Panc1 (cell line): ENCODE data around the gene SPATA17. TPM values are rescaled to one million over a fixed set of nuclear protein-coding genes. Genes with fewer than 3 reads are reported as not detected.

Source experiments
- ATAC-seq: fragments of 200-7000 bp; cut with Tn5 transposase; 2 replicates; pipeline ENCODE4 v1.9.1; 2020; ENCODE audit warnings: mild to moderate bottlenecking, moderate library complexity
- BruUV-seq: library from RNA; stranded (reverse); fragments of 400-500 nt; replicated peaks from 2 replicates; lab custom pipeline; 2021; lab: Mats Ljungman, UMichigan
- CTCF ChIA-PET: fragments of 300-600 bp; sonication (Branson Sonifier 250); formaldehyde crosslinking; loops from one replicate; lab custom pipeline; 2022; ENCODE audit warnings: antibody characterized with exemption; lab: Charles Lee
- POLR2A ChIA-PET: fragments of 300-600 bp; sonication (Branson Sonifier 250); formaldehyde crosslinking; loops from one replicate; lab custom pipeline; 2022; ENCODE audit warnings: antibody characterized with exemption; lab: Charles Lee
- DNase-seq: peaks from one replicate; pipeline ENCODE4 v3.0.0-alpha.2; 2010; ENCODE audit warnings: low read depth, low spot score
- H3K27ac ChIP-seq: 2 replicates; pipeline ENCODE4 v1.5.1; 2011; ENCODE audit warnings: mild to moderate bottlenecking, low read length, inconsistent platforms
- H3K27me3 ChIP-seq: fragments of 200-500 bp; sonication (Bioruptor generic); 2 replicates; pipeline ENCODE4 v1.6.0; 2014; ENCODE audit warnings: low read length, inconsistent platforms; ENCODE audit not compliant: control insufficient read depth, insufficient read depth
- H3K36me3 ChIP-seq: fragments of 200-500 bp; sonication (Bioruptor generic); 2 replicates; pipeline ENCODE4 v1.5.1; 2014; ENCODE audit warnings: inconsistent platforms, mild to moderate bottlenecking, low read length, moderate library complexity; ENCODE audit not compliant: control insufficient read depth, insufficient read depth
- H3K4me1 ChIP-seq: 2 replicates; pipeline ENCODE4 v1.5.1; 2011; ENCODE audit warnings: inconsistent platforms, mild to moderate bottlenecking, low read length, moderate library complexity; ENCODE audit not compliant: control insufficient read depth, insufficient read depth
- H3K4me3 ChIP-seq, 2 experiments: 2 replicates each; pipeline ENCODE4 v1.5.1; 2011 to 2012; ENCODE audit warnings: low read depth in 2 of 2, low read length in 2 of 2, mild to moderate bottlenecking in 2 of 2, inconsistent platforms in 1 of 2, moderate library complexity in 1 of 2
- H3K9me3 ChIP-seq: fragments of 200-500 bp; sonication (Bioruptor generic); 2 replicates; pipeline ENCODE4 v1.5.1; 2014; ENCODE audit warnings: low read depth, mild to moderate bottlenecking, inconsistent platforms, low read length, moderate library complexity; ENCODE audit not compliant: control insufficient read depth, insufficient read depth
- POLR2AphosphoS5 ChIP-seq: IDR thresholded peaks from 2 replicates; pipeline ENCODE4 v1.6.1; 2012; ENCODE audit warnings: mild to moderate bottlenecking, low read depth, low read length, moderate library complexity
- SIN3A ChIP-seq: IDR thresholded peaks from 2 replicates; pipeline ENCODE4 v1.6.1; 2012; ENCODE audit warnings: low read depth, mild to moderate bottlenecking, low read length, moderate library complexity, borderline replicate concordance; ENCODE audit not compliant: insufficient read depth
- TCF7L2 ChIP-seq: IDR thresholded peaks from 2 replicates; pipeline ENCODE4 v1.6.1; 2011; ENCODE audit warnings: mild to moderate bottlenecking, low read depth, low read length, inconsistent platforms
- in situ Hi-C: cut with HindIII; loops from 2 replicates; pipeline ENCODE4 v1.10.0; 2016; ENCODE audit warnings: low sequenced_read_pairs, low pct_unique_long_range_greater_than_20kb
- intact Hi-C: fragments of 100-400 bp; cut with micrococcal nuclease; formaldehyde crosslinking; loops from one replicate; pipeline ENCODE4 v1.10.0; 2022; ENCODE audit not compliant: unreplicated experiment
- total RNA-seq: library from RNA; stranded (reverse); gene quantifications from one replicate; pipeline ENCODE4 v1.2.1, GENCODE V29; 2021; ENCODE audit not compliant: unreplicated experiment
- TF ChIP-seq, protein P1 (sequence below), 2 experiments: IDR thresholded peaks; 2 replicates each; pipeline ENCODE4 v1.6.1; 2011 to 2012; ENCODE audit warnings: low read depth in 2 of 2, control low read depth in 1 of 2, low read length in 1 of 2, mild to moderate bottlenecking in 1 of 2, moderate library complexity in 1 of 2; ENCODE audit not compliant: insufficient read depth in 1 of 2
- TF ChIP-seq, protein P2 (sequence below): fragments of 450-650 bp; IDR thresholded peaks from 2 replicates; pipeline ENCODE4 v1.5.1; 2017; ENCODE audit warnings: mild to moderate bottlenecking

SPATA17 gene
- total RNA-seq, 1 experiment from 2014 or later = 0.51 TPM

DNA sequence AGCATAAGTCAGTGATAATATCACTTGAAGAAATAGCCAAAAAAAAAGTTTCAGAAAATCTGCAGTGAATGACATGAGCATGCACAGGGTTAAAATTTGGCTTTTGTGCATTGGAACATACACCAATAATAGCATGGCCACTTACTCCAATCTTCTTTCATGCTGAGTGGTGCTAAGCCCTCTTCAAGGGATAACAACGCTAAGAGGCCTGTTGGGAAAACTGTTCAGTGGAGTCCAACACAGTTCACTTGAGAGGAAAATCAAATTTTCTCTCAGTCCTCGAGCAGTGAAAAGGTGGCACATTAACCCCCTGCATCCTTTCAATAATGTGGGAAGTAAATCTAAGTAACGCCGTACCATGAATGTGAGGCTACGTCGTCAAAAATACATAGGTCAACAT lies 264.7 kb downstream of the SPATA17 start:
- BruUV-seq = no TSS peak
- H3K27me3 ChIP-seq = no peaks in the 10 kb centered on the region
- no peak for ATAC-seq
- ChIA-PET CTCF (no interaction called here), POLR2A (no interaction called here)
- no peaks in the 10 kb centered on the region for H3K4me1 ChIP-seq
- intact Hi-C loops = no loop called here
- H3K36me3 ChIP-seq = no peaks in the 10 kb centered on the region
- no peak overlapping the region for H3K4me3 ChIP-seq
- H3K9me3 ChIP-seq = no peaks in the 10 kb centered on the region
- in situ Hi-C loops = no loop called here
- DNase-seq = no peak
- TF ChIP-seq, protein P1, sequence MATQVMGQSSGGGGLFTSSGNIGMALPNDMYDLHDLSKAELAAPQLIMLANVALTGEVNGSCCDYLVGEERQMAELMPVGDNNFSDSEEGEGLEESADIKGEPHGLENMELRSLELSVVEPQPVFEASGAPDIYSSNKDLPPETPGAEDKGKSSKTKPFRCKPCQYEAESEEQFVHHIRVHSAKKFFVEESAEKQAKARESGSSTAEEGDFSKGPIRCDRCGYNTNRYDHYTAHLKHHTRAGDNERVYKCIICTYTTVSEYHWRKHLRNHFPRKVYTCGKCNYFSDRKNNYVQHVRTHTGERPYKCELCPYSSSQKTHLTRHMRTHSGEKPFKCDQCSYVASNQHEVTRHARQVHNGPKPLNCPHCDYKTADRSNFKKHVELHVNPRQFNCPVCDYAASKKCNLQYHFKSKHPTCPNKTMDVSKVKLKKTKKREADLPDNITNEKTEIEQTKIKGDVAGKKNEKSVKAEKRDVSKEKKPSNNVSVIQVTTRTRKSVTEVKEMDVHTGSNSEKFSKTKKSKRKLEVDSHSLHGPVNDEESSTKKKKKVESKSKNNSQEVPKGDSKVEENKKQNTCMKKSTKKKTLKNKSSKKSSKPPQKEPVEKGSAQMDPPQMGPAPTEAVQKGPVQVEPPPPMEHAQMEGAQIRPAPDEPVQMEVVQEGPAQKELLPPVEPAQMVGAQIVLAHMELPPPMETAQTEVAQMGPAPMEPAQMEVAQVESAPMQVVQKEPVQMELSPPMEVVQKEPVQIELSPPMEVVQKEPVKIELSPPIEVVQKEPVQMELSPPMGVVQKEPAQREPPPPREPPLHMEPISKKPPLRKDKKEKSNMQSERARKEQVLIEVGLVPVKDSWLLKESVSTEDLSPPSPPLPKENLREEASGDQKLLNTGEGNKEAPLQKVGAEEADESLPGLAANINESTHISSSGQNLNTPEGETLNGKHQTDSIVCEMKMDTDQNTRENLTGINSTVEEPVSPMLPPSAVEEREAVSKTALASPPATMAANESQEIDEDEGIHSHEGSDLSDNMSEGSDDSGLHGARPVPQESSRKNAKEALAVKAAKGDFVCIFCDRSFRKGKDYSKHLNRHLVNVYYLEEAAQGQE (IDR thresholded peaks at IDR 0.05; ENCODE audit: insufficient read depth in 1 of 2, low read depth in 2 of 2, low read length in 1 of 2) = no peak
- TF ChIP-seq, protein P2, sequence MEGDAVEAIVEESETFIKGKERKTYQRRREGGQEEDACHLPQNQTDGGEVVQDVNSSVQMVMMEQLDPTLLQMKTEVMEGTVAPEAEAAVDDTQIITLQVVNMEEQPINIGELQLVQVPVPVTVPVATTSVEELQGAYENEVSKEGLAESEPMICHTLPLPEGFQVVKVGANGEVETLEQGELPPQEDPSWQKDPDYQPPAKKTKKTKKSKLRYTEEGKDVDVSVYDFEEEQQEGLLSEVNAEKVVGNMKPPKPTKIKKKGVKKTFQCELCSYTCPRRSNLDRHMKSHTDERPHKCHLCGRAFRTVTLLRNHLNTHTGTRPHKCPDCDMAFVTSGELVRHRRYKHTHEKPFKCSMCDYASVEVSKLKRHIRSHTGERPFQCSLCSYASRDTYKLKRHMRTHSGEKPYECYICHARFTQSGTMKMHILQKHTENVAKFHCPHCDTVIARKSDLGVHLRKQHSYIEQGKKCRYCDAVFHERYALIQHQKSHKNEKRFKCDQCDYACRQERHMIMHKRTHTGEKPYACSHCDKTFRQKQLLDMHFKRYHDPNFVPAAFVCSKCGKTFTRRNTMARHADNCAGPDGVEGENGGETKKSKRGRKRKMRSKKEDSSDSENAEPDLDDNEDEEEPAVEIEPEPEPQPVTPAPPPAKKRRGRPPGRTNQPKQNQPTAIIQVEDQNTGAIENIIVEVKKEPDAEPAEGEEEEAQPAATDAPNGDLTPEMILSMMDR = no peak
- TF ChIP-seq TCF7L2 (no peak), SIN3A (no peak), POLR2AphosphoS5 (no peak)
- no peak overlapping the region for H3K27ac ChIP-seq

DNA sequence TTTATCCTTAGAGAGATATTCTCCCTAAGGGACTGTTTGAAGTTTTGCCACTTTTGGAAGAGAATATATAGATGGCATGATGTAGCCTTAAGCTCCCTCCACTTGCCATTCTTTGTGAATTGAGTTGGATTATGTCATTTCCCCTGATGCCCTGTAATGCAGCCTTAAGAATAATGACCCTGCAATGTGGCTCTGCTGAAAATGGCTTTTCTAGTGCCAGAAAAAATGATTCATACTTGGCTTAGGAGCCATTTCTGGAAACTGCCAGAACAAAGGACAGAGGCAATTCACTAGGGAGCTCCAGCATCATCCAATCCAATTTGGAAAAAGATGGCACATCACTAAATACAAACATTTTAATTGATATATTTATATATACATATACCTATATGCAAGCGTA lies 265.3 kb downstream of the SPATA17 start:
- Histone ChIP-seq H3K27me3 (no peaks in the 10 kb centered on the region), H3K36me3 (no peaks in the 10 kb centered on the region), H3K27ac (no peak overlapping the region), H3K9me3 (no peaks in the 10 kb centered on the region), H3K4me3 (no peak overlapping the region), H3K4me1 (no peaks in the 10 kb centered on the region)
- POLR2A ChIA-PET = no interaction called here
- in situ Hi-C loops = no loop called here
- ATAC-seq = no peak
- TF ChIP-seq, protein P2 = no peak
- TF ChIP-seq SIN3A = no peak
- DNase-seq = no peak
- no TSS peak for BruUV-seq
- intact Hi-C loops = no loop called here
- CTCF ChIA-PET = no interaction called here

DNA sequence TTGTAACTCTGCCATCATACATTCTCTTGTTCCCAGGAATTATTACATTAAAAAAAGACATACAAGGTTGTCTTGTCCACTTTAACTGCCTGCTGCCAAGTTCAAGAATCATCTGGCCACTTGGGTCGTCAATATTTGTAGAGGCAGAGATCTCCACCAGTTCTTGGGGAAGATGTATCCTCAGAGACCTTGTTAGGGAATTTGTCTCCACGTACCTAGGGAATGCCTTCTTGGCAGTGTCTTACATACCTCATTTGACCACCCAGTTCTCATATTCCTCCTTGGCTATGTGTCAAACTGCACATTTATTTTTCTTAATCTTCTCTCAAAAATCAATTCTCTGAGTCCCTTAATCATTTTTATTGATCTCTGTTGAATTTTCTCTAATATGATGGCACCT lies 266.0 kb downstream of the SPATA17 start:
- Histone ChIP-seq H3K9me3 (no peaks in the 10 kb centered on the region), H3K27me3 (no peaks in the 10 kb centered on the region), H3K4me3 (no peak overlapping the region), H3K4me1 (no peaks in the 10 kb centered on the region), H3K27ac (no peak overlapping the region), H3K36me3 (no peaks in the 10 kb centered on the region)
- DNase-seq = no peak
- TF ChIP-seq, protein P2 = no peak
- TF ChIP-seq TCF7L2 = no peak
- TF ChIP-seq, protein P1 (IDR thresholded peaks at IDR 0.05; ENCODE audit: insufficient read depth in 1 of 2, low read depth in 2 of 2, low read length in 1 of 2) = no peak
- TF ChIP-seq POLR2AphosphoS5 = no peak
- no peak for TF ChIP-seq SIN3A
- ATAC-seq = no peak
- POLR2A ChIA-PET = no interaction called here
- intact Hi-C loops = no loop called here
- in situ Hi-C loops = no loop called here
- no TSS peak for BruUV-seq
- CTCF ChIA-PET = no interaction called here
